ENCODE measurements around the gene NAA10. TPM values are rescaled to one million over a fixed set of nuclear protein-coding genes. Genes with fewer than 3 reads are reported as not detected.

NAA10 gene
- total and polyA plus RNA-seq, 2 experiments from 2014 or later, result 90.1 to 186 TPM

- H3K4me3 ChIP-seq, result peak overlapping the region; percentile 53
- H3K36me3 ChIP-seq, result no peaks in the 10 kb centered on the region
- peak; percentile 94 to 98 for DNase-seq (ENCODE audit: low read depth in 1 of 2, low spot score in 1 of 2)
- H3K27ac ChIP-seq, result peak overlapping the region; percentile 96
- H3K9me3 ChIP-seq (ENCODE audit: low read depth), result no peaks in the 10 kb centered on the region
- H3K4me1 ChIP-seq (ENCODE audit: low read depth), result peaks cover 11% of the 10 kb centered on the region
- no peaks in the 10 kb centered on the region for H3K27me3 ChIP-seq
- TF ChIP-seq, protein P1, sequence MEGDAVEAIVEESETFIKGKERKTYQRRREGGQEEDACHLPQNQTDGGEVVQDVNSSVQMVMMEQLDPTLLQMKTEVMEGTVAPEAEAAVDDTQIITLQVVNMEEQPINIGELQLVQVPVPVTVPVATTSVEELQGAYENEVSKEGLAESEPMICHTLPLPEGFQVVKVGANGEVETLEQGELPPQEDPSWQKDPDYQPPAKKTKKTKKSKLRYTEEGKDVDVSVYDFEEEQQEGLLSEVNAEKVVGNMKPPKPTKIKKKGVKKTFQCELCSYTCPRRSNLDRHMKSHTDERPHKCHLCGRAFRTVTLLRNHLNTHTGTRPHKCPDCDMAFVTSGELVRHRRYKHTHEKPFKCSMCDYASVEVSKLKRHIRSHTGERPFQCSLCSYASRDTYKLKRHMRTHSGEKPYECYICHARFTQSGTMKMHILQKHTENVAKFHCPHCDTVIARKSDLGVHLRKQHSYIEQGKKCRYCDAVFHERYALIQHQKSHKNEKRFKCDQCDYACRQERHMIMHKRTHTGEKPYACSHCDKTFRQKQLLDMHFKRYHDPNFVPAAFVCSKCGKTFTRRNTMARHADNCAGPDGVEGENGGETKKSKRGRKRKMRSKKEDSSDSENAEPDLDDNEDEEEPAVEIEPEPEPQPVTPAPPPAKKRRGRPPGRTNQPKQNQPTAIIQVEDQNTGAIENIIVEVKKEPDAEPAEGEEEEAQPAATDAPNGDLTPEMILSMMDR (IDR thresholded peaks at IDR 0.05; ENCODE audit: low read depth, low read length), result peak; percentile 27
Measured at GRCh38 chrX:153927922-153928760, 6.7 kb downstream of the NAA10 start.

DNA sequence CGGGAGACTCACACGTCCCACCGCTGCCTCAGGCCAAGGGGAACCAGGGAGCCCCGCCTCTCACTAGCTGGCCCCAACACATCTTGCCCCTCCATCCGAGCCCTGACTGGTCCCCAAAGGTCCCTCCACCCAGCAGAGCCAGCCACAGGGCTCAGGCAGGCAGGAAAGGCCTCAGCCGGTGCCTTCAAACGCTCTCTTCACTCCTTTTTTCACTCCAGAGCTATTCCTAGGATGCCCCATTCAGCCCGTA is 7.2 kb downstream of the NAA10 start:
- no peaks in the 10 kb centered on the region for H3K36me3 ChIP-seq
- H3K27ac ChIP-seq, result peak overlapping the region; percentile 96
- peaks cover 11% of the 10 kb centered on the region for H3K4me1 ChIP-seq (ENCODE audit: low read depth)
- peak overlapping the region; percentile 53 for H3K4me3 ChIP-seq
- no peaks in the 10 kb centered on the region for H3K9me3 ChIP-seq (ENCODE audit: low read depth)
- H3K27me3 ChIP-seq, result no peaks in the 10 kb centered on the region
- TF ChIP-seq, protein P1 (IDR thresholded peaks at IDR 0.05; ENCODE audit: low read depth, low read length), result no peak
- DNase-seq (ENCODE audit: low read depth in 1 of 2, low spot score in 1 of 2), result no peak

DNA sequence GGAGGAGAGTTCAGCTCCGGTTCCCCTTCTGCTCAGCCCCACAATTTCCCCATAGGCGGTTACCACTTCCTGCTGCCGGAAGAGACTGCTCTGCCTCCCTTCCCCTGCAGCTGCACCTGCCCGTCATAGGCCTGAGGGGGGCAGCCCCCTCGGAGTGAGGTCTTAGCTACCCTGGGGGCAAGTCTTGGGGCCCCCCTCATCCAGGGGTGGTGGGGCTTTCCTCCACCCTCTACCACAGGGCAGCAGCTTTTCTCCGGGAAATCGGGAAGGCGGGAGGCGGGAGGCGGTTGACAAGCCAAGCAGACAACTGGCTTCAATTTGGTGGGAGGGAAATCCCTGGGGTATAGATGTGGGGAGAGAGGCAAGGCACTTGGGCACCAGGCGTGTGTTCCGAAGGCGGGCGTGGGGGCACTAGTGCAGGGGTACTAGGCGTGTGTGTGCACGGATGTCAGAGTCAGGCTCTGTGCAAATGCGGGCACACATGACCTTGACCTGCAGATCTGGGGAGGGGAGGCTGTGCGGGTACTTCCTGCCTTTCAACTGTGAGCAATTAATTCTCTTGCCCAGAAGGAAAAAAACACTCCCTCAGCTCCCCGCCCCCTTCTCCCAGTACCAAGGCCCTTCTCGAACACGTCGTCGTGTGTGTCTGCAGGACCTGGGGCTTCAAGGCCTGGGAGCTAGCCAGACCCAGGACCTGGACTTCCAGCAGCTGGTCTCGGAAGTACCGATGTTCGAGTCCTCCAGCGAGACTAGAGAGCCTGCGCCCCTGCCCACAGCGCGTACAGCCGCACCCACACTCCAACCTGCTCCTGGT is 7.8 kb downstream of the NAA10 start:
- H3K36me3 ChIP-seq, result no peaks in the 10 kb centered on the region
- no peaks in the 10 kb centered on the region for H3K9me3 ChIP-seq (ENCODE audit: low read depth)
- H3K27ac ChIP-seq, result peak overlapping the region; percentile 96
- peak overlapping the region; percentile 53 for H3K4me3 ChIP-seq
- TF ChIP-seq, protein P1 (IDR thresholded peaks at IDR 0.05; ENCODE audit: low read depth, low read length), result no peak
- peak in 1 of 2 donors; percentile 51 for DNase-seq (ENCODE audit: low read depth in 1 of 2, low spot score in 1 of 2)
- H3K4me1 ChIP-seq (ENCODE audit: low read depth), result peaks cover 11% of the 10 kb centered on the region
- no peaks in the 10 kb centered on the region for H3K27me3 ChIP-seq

DNA sequence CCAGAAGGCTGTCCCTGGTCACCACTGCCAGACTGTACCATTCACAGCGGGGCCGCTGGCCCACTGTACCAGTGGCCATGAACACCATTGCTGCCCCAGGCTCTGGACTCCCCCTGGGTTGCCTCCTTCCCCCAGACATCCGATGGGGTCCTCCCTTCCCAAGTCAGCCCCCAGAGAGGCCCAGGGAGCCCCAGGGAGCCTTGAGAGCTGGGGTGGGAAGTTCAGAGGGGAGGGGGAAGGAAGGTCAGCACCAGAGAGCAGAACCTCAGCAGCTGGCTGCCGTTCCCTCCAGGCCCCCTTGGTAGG is 8.3 kb downstream of the NAA10 start:
- TF ChIP-seq, protein P1 (IDR thresholded peaks at IDR 0.05; ENCODE audit: low read depth, low read length), result no peak
- Histone ChIP-seq H3K4me1 (ENCODE audit: low read depth) (peaks cover 11% of the 10 kb centered on the region), H3K4me3 (no peak overlapping the region), H3K36me3 (no peaks in the 10 kb centered on the region), H3K9me3 (ENCODE audit: low read depth) (no peaks in the 10 kb centered on the region), H3K27ac (peak overlapping the region; percentile 96), H3K27me3 (no peaks in the 10 kb centered on the region)
- no peak for DNase-seq (ENCODE audit: low read depth in 1 of 2, low spot score in 1 of 2)

GRCh38 chrX:153925739-153926551 is 8.9 kb downstream of the NAA10 start, which contains the start of gene ARHGAP4:
TSS of gene ARHGAP4 (minus strand) at chrX:153926264. CDS start at chrX:153926202, 62 bp downstream.
- H3K27ac ChIP-seq, result peak within 1 kb of the TSS; percentile 96
- no peaks in the 10 kb centered on the region for H3K36me3 ChIP-seq
- no peak within 1 kb of the TSS for H3K4me3 ChIP-seq
- TF ChIP-seq, protein P1 (IDR thresholded peaks at IDR 0.05; ENCODE audit: low read depth, low read length), result no peak
- no peak for DNase-seq (ENCODE audit: low read depth in 1 of 2, low spot score in 1 of 2)
- H3K4me1 ChIP-seq (ENCODE audit: low read depth), result peaks cover 11% of the 10 kb centered on the region
- H3K9me3 ChIP-seq (ENCODE audit: low read depth), result no peaks in the 10 kb centered on the region
- H3K27me3 ChIP-seq, result no peaks in the 10 kb centered on the region
